GM21529 (cell line): ENCODE data around the gene ARIH1.

Experiments used
- ATAC-seq: cut with Tn5 transposase; IDR thresholded peaks from one replicate; pipeline ENCODE4 v1.9.1; 2021; ENCODE audit not compliant: unreplicated experiment

Gene ARIH1

GRCh38 chr15:72536506-72536905, 62.4 kb downstream of the ARIH1 start:
- no peak for ATAC-seq

GRCh38 chr15:72538931-72539330, 64.8 kb downstream of the ARIH1 start:
- no peak for ATAC-seq

GRCh38 chr15:72540606-72541237, 66.6 kb downstream of the ARIH1 start:
- no peak for ATAC-seq

GRCh38 chr15:72541674-72542073, 67.5 kb downstream of the ARIH1 start:
- ATAC-seq: no peak

- no peak for ATAC-seq
Measured at GRCh38 chr15:72545156-72545555, 71.0 kb downstream of the ARIH1 start.

- ATAC-seq: no peak
Measured at GRCh38 chr15:72554471-72555425, 80.6 kb downstream of the ARIH1 start.

- no peak for ATAC-seq
Measured at GRCh38 chr15:72559781-72560180, 85.7 kb downstream of the ARIH1 start.

- ATAC-seq: no peak
Measured at GRCh38 chr15:72560458-72560857, 86.3 kb downstream of the ARIH1 start.

- no peak for ATAC-seq
Measured at GRCh38 chr15:72562386-72562785, 88.3 kb downstream of the ARIH1 start.

GRCh38 chr15:72562878-72563277, 88.7 kb downstream of the ARIH1 start:
- no peak for ATAC-seq

GRCh38 chr15:72564091-72564490, 90.0 kb downstream of the ARIH1 start:
- no peak for ATAC-seq

- ATAC-seq: no peak
Measured at GRCh38 chr15:72566973-72567372, 92.8 kb downstream of the ARIH1 start.

GRCh38 chr15:72570059-72570458, 95.9 kb downstream of the ARIH1 start:
- ATAC-seq: no peak

GRCh38 chr15:72579814-72580213, 105.7 kb downstream of the ARIH1 start:
- ATAC-seq: no peak

- ATAC-seq: no peak
Measured at GRCh38 chr15:72584006-72584405, 109.9 kb downstream of the ARIH1 start.

GRCh38 chr15:72585025-72585424, 110.9 kb downstream of the ARIH1 start:
- ATAC-seq: no peak

GRCh38 chr15:72585476-72586058, 111.4 kb downstream of the ARIH1 start:
- ATAC-seq: no peak

- ATAC-seq: no peak
Measured at GRCh38 chr15:72588096-72588495, 114.0 kb downstream of the ARIH1 start.

GRCh38 chr15:72590427-72590826, 116.3 kb downstream of the ARIH1 start:
- ATAC-seq: no peak

- no peak for ATAC-seq
Measured at GRCh38 chr15:72591361-72591760, 117.2 kb downstream of the ARIH1 start.

GRCh38 chr15:72592097-72592496, 118.0 kb downstream of the ARIH1 start:
- no peak for ATAC-seq

GRCh38 chr15:72592676-72593075, 118.5 kb downstream of the ARIH1 start:
- ATAC-seq: no peak
